Measurements from ENCODE around the gene FBN1.
A peak's percentile ranks its signal among the peaks of the same experiment; 100 is the strongest.

Gene FBN1

DNA sequence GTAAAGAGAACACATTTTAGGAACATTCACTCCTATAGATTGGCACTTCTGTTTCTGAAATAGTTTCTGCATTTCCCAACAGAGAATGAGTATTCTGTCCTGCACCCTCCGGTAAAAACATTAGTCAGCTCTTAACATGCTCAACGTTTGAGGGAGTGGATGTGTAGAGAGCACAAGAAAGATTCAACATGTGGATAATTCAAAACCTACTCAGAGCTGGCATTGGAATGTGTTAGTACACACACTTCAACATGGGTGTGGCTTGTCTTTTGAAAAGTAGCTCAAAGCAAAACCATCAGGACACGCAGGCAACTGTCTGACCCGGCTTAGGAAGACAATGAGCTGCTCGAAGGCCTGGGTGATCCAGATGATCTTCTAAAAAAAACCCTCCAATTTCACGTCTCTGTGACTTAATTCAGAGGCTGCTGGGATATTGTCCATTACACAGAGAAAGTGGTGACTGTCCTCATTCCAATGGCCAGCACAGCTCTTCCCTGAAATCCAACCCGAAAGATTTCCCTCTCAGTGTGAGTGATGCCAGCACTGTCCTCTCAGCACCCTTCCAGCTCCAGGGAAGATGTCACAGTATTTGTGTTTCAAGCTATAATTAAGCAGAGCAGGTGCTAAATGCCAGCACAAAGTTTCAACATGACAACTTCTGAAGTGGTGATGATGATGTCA, 18.1 kb downstream of the FBN1 start:
- ATAC-seq: peak; percentile 49
- TF ChIP-seq TCF4 (CRISPR knock-in tag; IDR thresholded peaks at IDR 0.05; ENCODE audit: borderline replicate concordance): no peak
- no peak for TF ChIP-seq CREB5 (CRISPR knock-in tag; IDR thresholded peaks at IDR 0.05; ENCODE audit: low read depth)
- no peak for TF ChIP-seq ARNTL (CRISPR knock-in tag; IDR thresholded peaks at IDR 0.05; ENCODE audit: borderline replicate concordance, low read depth)
- TF ChIP-seq POU6F1 (CRISPR knock-in tag; IDR thresholded peaks at IDR 0.05; ENCODE audit: borderline replicate concordance, low read depth): no peak
- TF ChIP-seq PPARA (CRISPR knock-in tag; IDR thresholded peaks at IDR 0.05; ENCODE audit: borderline replicate concordance): no peak
- no peak for TF ChIP-seq ZC3H10 (CRISPR knock-in tag; IDR thresholded peaks at IDR 0.05)
- no peak for TF ChIP-seq ZNF8 (CRISPR knock-in tag; IDR thresholded peaks at IDR 0.05)
- no peak for TF ChIP-seq CSDC2 (CRISPR knock-in tag; IDR thresholded peaks at IDR 0.05)
- TF ChIP-seq, protein P1, sequence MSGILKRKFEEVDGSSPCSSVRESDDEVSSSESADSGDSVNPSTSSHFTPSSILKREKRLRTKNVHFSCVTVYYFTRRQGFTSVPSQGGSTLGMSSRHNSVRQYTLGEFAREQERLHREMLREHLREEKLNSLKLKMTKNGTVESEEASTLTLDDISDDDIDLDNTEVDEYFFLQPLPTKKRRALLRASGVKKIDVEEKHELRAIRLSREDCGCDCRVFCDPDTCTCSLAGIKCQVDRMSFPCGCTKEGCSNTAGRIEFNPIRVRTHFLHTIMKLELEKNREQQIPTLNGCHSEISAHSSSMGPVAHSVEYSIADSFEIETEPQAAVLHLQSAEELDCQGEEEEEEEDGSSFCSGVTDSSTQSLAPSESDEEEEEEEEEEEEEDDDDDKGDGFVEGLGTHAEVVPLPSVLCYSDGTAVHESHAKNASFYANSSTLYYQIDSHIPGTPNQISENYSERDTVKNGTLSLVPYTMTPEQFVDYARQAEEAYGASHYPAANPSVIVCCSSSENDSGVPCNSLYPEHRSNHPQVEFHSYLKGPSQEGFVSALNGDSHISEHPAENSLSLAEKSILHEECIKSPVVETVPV (CRISPR knock-in tag; IDR thresholded peaks at IDR 0.05): no peak
- no peak for TF ChIP-seq TOX (CRISPR knock-in tag; IDR thresholded peaks at IDR 0.05; ENCODE audit: borderline replicate concordance)
- TF ChIP-seq GLIS3 (CRISPR knock-in tag; IDR thresholded peaks at IDR 0.05): no peak
- no peak for TF ChIP-seq ZNF565 (CRISPR knock-in tag; conservative IDR thresholded peaks at IDR 0.05; ENCODE audit: low read depth)
- TF ChIP-seq, protein P2, sequence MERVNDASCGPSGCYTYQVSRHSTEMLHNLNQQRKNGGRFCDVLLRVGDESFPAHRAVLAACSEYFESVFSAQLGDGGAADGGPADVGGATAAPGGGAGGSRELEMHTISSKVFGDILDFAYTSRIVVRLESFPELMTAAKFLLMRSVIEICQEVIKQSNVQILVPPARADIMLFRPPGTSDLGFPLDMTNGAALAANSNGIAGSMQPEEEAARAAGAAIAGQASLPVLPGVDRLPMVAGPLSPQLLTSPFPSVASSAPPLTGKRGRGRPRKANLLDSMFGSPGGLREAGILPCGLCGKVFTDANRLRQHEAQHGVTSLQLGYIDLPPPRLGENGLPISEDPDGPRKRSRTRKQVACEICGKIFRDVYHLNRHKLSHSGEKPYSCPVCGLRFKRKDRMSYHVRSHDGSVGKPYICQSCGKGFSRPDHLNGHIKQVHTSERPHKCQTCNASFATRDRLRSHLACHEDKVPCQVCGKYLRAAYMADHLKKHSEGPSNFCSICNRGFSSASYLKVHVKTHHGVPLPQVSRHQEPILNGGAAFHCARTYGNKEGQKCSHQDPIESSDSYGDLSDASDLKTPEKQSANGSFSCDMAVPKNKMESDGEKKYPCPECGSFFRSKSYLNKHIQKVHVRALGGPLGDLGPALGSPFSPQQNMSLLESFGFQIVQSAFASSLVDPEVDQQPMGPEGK (CRISPR knock-in tag; IDR thresholded peaks at IDR 0.05; ENCODE audit: borderline replicate concordance): no peak
- TF ChIP-seq ESRRG (CRISPR knock-in tag; IDR thresholded peaks at IDR 0.05): no peak
- TF ChIP-seq BACH2 (CRISPR knock-in tag; IDR thresholded peaks at IDR 0.05; ENCODE audit: borderline replicate concordance): no peak

GRCh38 chr15:48625126-48625525, 20.4 kb downstream of the FBN1 start:
- no peak for ATAC-seq
- TF ChIP-seq GLIS3 (CRISPR knock-in tag; IDR thresholded peaks at IDR 0.05): no peak
- no peak for TF ChIP-seq POU6F1 (CRISPR knock-in tag; IDR thresholded peaks at IDR 0.05; ENCODE audit: borderline replicate concordance, low read depth)
- no peak for TF ChIP-seq ARNTL (CRISPR knock-in tag; IDR thresholded peaks at IDR 0.05; ENCODE audit: borderline replicate concordance, low read depth)
- no peak for TF ChIP-seq PPARA (CRISPR knock-in tag; IDR thresholded peaks at IDR 0.05; ENCODE audit: borderline replicate concordance)
- TF ChIP-seq, protein P2 (CRISPR knock-in tag; IDR thresholded peaks at IDR 0.05; ENCODE audit: borderline replicate concordance): no peak
- TF ChIP-seq CREB5 (CRISPR knock-in tag; IDR thresholded peaks at IDR 0.05; ENCODE audit: low read depth): no peak
- no peak for TF ChIP-seq BACH2 (CRISPR knock-in tag; IDR thresholded peaks at IDR 0.05; ENCODE audit: borderline replicate concordance)
- no peak for TF ChIP-seq ZNF70 (CRISPR knock-in tag; IDR thresholded peaks at IDR 0.05)
